Eye (tissue), 1 donor: ENCODE results near the gene RAX.
"Not testable (repeated sequence)": the region's sequence is repeated elsewhere in the genome, so short reads cannot be mapped to it uniquely, and the experiment has no call there.

ENCODE experiments used
- DNase-seq: peaks from one replicate; pipeline ENCODE4 v3.0.0-alpha.2; 2015

Gene RAX

DNA sequence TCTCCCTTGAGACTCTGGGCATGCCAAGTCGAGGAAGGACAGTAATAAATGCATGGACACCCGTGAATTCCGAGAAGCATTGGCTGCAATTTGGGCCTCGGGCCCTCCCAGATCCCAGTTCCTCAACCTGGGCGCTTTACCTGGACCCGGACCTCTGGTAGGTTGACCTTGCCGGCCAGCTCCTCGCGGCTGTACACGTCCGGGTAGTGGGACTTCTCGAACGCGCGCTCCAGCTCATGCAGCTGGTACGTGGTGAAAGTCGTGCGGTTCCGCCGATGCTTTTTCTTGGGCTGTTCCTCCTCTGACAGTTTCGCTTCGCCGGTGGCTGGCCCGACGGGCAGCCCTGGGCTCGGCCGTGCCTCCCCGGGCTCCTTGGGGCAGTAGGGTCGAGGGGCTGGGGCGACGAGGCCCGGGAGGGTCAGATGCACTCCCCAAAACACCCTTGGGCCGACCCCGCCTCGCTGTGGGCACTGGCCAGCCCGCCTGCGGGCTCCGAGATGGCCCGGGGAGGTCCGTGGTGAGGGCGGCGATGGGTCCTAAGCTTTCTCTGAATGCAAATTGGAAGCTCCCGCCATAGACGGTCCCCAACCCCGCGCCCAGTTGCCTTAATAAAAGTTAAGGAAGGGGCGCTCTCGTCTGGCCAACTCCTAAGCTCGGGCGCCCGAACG is 899 bp downstream of the RAX start:
- DNase-seq: peak; percentile 79

DNA sequence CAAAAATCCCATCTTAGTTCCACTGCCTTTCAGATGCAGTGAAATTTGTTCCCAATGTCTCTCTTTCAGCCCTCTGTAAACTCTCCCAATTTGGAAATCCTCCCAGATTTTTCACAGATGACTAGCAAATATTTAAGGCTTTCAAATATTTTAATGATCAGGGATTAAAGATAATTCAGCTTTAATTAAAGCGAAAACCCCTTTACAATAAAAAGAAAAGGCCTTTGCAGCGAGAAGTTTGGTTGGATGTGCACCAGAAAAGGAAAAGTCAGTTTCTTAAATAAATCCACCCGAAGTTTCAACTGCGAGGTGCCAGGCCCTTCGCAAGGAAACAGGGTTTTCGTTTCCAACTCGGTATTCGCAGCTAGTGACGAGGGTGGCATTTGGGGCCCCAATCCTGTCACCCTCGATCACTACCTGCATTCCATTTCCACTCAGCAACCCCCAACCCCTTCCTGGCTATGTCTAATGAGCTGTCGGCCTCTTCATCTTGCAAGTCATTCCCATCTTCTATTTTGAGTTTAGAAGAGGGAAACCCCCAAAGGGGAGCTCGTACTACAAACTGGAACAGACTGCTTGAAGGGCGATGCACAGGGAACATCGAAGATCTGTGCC is 1.5 kb downstream of the RAX start:
- no peak for DNase-seq

DNA sequence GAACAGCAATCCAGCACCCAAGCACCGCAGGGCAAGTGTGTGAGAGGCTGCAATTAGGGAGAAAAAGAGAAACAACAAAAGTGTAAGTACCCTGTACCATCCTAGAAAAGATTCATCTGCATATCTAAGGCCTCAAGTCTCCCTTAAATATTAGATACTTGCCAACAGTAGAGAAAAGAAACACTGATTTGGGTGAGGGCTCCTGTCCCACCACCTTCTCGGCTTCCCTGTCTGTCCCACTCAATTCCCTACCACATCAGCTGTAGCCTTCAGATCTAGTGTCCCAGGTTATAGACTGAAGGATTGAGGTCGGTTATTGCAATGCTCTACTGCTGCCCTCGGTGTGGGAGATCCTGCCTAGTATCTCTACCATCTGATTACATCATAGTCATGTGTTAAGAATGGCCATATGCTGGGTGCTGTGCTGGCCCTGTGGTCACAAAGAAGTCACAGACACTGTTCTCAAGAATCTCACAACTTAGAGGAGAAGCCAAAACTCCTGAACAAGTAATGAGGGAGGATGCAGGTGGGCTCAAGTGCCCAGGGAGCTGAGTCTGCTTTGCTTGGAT is 2.5 kb downstream of the RAX start:
- peak; percentile 84 for DNase-seq

DNA sequence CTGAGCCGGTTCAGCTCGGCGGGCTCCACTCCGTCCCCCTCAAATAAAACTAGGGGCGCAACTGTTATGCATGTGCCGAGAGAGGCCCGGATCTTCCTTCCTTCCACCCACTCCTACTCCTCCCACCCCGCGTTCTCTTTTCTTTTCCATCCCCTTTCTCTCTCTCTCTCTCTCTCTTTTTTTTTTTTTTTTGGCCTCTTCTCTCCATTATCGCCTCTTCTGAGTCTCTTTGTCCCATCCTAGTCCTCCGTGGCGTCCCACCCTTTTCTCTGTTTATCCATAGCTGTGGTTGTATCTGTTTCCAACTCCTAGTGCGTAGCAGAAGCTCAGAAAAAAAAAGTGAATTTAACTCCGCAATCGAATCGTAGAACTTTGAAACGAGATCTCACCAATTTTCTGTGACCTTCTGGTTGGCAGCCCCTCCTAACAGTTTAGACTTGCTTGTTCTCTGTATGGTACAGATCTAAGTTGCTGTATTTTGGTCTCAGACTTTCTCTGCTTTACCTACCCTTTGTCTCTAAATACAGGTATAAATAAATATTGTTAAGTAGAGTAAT is 3.6 kb downstream of the RAX start:
- DNase-seq: peak; percentile 83

DNA sequence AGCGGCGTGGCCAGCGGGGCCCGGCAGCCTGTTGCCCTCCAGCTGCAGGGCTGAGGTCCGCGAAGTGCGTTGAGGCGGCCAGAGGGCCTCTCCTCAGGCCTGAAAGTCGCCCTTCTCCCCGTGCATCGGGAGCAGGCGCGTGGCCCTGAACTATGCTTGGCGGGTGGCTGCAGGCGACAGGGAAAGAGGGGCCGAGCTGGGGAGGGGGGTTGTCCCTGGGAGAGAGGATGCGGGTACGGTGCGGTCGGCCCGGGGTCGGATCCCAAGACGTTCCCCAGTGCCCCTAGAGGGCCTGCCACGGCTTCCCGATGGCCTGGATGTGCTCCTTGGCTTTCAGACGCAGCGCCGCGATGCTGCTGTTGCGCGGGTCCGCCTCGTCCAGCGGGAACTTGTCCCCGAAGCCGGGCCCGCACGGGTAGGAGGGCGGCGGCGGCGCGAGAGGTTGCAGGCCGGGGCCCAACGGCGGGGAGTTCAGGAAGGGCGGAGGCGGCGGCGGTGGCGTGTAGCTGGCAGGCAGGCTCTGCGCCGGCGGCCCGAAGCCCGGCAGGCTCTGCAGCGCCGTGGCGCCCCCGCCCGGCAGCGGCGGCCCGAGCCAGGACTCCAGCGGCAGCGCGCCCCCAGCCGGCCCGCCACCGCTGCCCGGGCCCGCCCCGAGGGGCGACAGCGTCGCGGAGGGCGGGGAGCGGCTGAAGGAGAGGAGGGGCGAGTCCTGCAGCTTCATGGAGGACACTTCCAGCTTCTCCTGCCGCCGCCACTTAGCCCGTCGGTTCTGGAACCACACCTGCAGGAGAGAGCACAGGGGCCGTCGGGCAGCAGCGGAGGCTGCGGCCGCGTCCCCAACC is 4.3 kb downstream of the RAX start:
- no peak for DNase-seq

DNA sequence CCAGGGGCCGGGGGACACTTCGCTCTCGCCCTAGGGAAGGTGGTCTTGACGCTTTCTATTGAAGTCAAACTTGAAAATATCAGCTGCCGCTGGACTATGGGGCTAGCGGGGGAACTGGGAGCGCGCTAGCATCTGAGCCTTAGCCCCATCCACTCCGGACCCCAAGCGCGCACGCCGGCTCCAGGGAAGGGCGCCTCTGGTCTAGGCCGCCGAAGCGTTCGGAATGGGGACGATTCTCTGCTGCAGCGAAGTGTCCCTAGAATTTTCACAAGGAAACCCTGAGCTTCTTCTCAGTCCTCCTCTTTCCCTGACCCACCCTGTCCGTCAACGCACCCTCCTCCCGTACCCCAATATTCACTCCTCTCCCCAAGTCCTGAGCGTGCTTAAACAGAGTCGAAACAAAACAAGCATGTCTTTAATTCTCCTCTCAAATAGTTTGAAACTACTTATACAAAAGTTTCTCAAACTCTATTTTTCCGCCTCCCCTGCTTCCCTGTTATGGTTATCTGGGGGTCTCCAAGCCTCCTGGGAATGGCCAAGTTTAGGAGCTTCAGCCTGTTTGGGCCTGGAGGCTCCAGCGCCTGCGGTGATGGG is 5.0 kb downstream of the RAX start:
- DNase-seq: peak; percentile 60

DNA sequence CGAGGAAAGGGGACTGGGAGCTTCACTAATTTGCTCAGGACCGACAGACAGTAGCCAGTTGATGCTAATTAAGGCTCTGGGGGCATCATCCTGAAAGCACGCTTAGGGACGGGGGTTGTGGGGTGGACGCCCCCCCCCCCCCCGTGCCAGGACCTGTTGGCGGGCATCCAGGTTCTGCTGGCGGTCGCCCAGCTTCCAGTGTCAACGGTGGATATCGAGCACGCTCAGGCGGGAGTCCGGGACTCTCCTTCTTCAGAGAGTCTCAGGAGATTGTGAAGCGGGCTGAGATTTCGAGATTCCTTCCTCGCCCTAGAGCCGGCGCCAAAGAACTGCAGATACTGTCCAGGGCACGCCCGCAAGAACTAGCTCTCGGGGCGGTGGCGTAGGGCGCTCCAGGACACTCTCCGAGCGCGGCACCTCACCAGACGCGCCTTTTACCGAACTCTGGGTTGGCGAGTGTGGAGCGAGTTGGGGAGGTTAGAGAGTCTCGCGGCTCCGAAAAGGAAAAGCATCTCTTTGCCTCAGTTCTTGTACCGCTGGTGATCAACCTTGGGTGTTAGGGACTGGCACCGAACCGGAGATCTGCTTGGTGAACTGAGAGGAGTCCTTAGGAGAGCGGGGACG is 5.6 kb downstream of the RAX start:
- no peak for DNase-seq

DNA sequence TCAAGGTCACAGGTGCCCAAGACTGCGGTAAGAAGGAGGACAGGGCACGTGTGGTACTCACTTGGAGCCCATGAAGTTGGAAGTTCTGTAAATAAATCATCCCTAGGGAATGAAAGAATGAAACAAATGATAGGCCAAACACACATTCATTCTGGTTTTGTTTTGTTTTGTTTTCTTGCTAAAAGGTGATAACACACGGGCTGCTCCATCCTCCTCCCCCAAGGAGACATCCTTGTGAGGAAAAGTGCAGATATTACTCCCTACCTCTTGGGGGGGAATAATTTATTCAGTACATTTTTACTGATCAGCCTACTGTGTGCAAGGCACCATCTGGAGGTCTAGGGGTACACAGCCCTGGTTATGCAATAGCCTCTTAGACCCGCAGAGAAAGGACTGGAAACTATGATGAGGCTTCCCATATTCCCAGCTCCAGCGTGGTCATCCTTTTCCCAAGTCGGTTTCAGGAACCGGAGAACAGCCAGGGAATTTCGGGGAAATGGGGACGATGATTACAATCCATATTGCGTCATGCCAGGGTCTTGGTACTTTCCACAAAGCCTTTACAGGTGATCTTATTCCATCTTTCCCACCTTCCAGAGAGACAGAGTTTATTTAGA is 6.3 kb downstream of the RAX start:
- DNase-seq: peak; percentile 68

- DNase-seq: no peak
Measured at GRCh38 chr18:59266459-59266858, 6.8 kb downstream of the RAX start.

DNA sequence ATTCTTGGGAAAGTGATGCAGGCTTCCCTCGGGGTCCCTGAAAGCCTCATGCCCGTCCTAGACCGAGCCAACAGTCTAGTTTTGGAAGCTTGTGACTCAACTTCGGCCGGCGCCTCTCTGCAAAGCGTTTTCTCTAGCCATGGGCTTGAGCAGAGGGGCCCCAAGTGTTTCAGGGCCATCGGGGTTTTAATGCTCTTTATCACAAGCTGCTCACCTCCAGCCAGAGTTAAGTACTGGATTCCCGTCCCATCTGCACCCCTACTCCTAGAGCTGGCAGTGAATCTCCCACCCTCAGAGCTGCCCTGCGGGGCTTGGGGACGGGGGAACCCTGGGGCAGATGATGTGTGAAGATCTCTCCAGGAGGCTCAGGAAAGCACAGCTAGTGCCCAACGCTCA is 7.3 kb downstream of the RAX start:
- DNase-seq: no peak

- peak; percentile 92 for DNase-seq
Measured at GRCh38 chr18:59265246-59265973, 7.8 kb downstream of the RAX start.

DNA sequence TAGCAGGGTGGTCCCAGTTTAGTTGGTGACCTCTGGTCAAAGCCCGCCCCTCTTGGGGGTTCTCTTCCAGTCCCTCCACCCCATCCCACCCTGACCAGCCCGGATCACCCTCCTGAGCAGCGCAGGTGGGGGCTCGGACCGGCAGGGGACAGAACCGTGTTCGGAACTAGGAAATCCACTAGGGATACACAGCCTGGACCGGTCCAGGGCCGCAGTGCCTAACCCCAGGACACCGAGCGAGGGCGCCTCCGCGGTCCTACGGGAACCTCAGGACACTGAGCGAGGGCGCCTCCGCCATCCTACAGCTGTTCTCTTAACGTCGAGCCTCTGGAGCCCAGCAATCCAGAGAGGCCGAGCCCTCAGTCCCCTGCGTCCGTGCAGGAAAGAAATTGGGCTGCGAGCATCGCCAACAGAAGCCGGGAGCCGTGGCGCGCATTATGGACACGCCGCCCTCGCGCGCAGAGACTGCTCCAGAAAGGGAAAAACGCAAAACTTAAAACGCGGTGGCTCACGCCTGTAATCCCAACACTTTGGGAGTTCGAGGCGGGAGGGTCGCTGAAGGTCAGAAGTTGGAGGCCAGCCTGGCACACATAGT is 8.5 kb downstream of the RAX start:
- peak; percentile 79 for DNase-seq

DNA sequence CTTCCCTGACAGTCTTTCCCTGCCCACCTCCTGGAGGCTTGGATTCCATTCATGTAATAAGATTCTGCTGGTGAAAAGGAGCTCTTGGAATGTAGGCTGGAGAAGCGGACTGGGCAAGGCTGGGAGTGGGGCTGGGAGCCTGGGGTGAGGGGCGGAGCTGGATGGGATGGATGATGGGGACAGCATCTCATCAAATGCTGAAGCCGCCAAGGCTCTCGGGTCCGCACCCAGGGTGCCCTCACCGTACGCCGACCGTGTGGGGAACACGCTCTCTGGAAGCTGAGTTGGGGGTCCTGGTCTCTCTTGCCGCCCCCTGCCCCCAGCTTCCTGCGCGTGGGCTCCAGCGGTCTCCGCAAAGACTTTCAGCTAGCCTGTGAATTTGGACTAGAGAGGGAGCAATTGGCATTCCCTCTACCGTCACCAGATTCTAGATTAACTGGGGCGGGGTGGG is 9.1 kb downstream of the RAX start:
- DNase-seq: peak; percentile 86

DNA sequence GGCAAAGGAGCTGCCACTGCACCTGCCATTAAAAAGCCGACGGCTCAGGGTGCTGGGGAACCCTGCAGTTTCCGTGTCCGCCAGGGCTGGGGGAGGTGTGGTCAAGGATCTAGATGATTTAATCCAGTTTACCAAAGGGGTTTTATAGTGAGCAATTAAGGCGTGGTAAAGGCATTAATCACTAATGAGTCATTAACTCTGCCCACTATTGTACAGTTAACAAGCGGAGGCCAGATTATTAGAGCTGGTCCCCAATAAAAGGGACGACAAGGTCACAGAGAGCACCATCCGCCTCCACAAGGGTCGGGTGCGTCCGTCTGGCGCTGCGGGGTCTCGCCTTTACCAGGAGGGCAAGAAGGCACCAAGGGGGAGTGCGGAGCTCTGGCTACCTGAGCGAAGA is 9.6 kb downstream of the RAX start:
- DNase-seq: peak; percentile 69

DNA sequence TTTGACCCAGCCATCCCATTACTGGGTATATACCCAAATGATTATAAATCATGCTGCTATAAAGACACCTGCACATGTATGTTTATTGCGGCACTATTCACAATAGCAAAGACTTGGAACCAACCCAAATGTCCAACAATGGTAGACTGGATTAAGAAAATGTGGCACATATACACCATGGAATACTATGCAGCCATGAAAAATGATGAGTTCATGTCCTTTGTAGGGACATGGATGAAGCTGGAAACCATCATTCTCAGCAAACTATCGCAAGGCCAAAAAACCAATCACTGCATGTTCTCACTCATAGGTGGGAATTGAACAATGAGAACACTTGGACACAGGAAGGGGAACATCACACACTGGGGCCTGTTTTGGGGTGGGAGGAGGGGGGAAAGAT is 11.0 kb downstream of the RAX start:
- not testable (repeated sequence) for DNase-seq

GRCh38 chr18:59261842-59262241 is 11.4 kb downstream of the RAX start:
- not testable (repeated sequence) for DNase-seq

- not testable (repeated sequence) for DNase-seq
Measured at GRCh38 chr18:59255491-59255890, 17.8 kb downstream of the RAX start.

- DNase-seq: peak; percentile 96
Measured at GRCh38 chr18:59249199-59249774, 24.0 kb downstream of the RAX start.

- DNase-seq: no peak
Measured at GRCh38 chr18:59246796-59247195, 26.5 kb downstream of the RAX start.

GRCh38 chr18:59242906-59243305 is 30.3 kb downstream of the RAX start:
- no peak for DNase-seq
